GOT3 (cell line): Measurements from ENCODE around the gene PCDHGA2.
A peak's percentile ranks its signal among the peaks of the same experiment; 100 is the strongest.
"Not testable (repeated sequence)": the region's sequence is repeated elsewhere in the genome, so short reads cannot be mapped to it uniquely, and the experiment has no call there.

Experiments used
- DNase-seq: peaks from one replicate; lab custom pipeline; 2025; ENCODE audit warnings: mixed read lengths; lab: John Stamatoyannopoulos, UW

Gene PCDHGA2

DNA sequence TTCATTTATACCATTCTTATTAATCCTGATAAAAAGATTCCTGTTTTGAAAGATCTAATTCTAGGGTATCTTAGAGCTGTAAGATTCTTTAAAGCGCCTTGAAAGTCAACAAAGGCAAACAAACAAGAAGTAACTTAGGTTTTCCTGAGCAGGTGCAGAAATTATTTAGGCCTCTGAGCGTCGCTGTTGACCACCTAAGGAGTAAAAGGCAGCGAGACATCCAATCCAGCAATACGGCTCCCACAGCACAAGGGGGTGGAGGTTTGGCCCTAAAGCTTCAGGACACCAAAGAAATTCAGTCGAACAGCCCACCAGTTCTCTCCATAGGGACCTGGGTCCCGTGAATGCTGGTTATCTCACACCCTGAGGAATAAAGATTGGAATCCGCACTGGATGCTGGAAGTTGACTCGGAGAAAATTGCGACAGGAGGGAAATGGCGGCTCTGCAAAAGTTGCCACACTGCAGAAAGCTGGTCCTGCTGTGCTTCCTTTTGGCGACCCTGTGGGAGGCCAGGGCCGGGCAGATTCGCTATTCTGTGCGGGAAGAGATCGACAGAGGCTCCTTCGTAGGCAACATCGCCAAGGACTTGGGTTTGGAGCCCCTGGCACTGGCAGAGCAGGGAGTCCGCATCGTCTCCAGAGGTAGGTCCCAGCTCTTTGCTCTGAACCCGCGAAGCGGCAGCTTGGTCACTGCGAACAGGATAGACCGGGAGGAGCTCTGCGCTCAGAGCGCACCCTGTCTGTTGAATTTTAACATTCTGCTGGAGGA lies at the start of gene PCDHGA2:
TSS of gene PCDHGA2 (plus strand) at position 223 of the 769 bp plus-strand sequence.
- no peak for DNase-seq

- DNase-seq, result no peak
Measured at GRCh38 chr5:141298376-141298775, 40.2 kb upstream of the PCDHGA2 start.

DNA sequence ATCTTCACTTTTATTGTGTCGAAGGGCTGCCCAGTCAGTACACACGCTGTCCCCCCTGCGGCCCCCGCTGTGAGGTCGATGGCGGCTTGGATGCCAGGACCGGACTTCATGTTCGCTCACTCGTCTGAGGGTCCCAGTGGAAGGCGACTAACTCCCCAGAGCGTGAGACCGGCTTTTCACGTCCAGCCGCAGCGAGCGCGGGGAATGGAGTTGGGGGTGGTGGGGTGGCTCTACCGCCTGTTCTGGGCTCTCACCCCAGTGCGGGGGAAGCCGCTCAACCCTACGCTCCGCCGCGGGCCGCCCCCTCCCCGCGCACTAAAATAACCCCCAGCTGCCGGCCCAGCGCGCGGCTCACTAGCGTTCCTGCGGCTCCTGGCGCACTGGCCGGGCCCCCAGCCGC lies 34.8 kb upstream of the PCDHGA2 start, which contains the start of gene SLC25A2:
TSS of gene SLC25A2 (minus strand) at position 294 of the 400 bp plus-strand sequence. CDS start at position 110, 184 bp downstream.
- DNase-seq, result no peak

GRCh38 chr5:141306630-141307029 lies 31.9 kb upstream of the PCDHGA2 start:
- DNase-seq, result no peak

- DNase-seq, result no peak
Measured at GRCh38 chr5:141313711-141314110, 24.8 kb upstream of the PCDHGA2 start.

GRCh38 chr5:141316963-141317362 lies 21.6 kb upstream of the PCDHGA2 start:
- DNase-seq, result not testable (repeated sequence)

GRCh38 chr5:141319202-141319601 lies 19.4 kb upstream of the PCDHGA2 start:
- no peak for DNase-seq

DNA sequence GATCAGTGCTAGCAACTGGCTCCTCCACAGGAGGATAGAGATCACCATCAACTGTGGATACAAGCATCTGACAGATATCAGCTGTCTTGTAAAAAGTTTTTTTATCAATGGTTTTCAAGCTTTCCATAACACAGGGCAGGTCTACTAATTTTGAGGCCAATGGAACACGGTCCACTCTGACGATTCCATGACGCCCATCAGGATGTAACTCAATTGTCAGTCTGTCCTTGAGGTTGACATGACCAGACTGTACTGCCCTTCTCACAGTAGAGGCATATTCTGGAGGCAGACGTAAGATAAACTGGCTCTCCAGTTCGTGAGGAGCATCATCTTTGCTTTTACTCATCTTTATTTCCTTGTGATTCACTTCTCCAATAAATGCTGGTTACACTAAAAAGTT lies 18.9 kb upstream of the PCDHGA2 start:
- no peak for DNase-seq

DNA sequence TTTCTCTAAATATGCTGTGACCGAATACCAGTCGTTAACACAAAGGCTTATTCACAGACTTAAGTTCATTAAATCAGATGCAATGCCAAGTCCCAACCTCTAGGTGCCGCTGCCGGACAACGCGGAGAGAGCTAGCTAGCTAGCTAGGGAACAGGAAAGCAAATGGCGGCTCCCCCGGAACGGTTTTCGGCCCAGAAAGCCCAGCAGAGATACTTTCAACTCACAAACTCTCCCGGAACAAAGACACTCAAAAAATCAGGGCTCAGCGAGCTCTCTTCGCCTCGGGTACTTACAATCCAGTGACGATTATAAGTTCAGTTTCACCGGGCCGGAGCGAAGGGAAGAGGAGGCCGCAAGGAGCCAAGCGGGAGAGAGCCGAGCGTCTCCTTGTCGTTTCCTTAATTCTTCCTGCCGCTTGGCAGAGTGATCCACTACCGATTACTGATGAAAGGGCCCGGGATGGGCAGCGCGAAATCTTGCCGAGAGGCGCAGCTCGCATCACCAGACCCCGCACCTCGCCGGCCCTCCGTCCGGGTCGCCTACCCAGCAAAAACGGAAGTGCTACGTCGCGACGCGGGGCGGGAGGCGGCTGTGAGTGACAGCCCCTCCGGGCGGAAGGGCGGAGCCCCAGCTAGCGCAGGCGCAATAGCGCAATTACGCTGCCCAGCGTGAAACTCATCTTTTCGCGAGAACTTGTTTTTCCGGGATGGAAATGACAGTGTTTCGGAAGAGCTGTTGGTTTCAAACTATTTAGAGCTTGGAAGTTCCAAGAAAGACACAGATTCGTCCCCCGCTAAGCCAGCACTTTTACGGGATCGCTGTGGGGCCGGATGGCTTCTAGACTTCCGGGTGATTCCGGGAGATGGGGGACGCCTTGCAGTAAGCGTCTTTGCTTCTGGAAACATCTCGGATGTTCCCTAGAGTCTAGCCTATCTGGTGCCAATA lies 18.1 kb upstream of the PCDHGA2 start, which contains the start of gene TAF7:
TSS of gene TAF7 (minus strand) at position 560 of the 945 bp plus-strand sequence. CDS start 740 bp downstream, outside the sequence.
- peak; percentile 74 for DNase-seq

- no peak for DNase-seq
Measured at GRCh38 chr5:141322261-141322660, 16.3 kb upstream of the PCDHGA2 start.

DNA sequence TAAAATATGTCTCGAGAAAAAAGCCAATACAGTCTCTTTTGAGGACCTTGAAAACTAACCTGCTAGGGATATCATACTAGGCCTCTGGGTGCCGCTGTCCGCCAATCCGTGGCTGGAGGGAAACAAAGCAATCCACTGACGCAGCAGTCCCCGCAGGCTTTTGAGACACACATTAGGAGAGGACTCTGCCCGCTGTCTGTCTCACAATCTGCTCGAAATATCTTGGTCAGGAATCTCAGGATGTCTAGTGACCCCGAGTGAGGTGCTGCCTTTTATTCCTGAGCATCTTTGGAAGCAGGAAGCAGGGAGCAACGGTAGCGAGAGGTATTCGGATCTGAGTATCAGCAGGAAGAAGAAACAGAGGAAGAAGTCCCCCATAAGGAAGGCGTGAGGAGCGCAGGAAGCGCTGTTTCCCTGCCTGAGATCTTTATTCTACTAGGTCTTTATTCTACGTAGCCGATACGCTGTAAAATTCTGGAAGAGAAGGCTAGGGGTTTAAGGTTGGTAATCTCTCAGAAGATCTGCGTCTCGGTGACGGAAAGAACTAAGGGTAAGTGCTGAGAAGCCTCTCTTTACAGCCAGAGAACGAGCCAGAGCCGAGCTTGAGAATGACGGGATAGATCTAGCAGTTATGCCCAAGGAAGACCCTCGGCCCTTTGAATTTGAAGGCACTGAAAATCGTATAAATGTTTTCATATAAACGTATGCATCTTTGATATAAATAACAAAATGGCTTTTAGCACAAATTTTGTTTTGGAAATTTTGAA lies 12.3 kb upstream of the PCDHGA2 start:
- DNase-seq, result peak; percentile 53

DNA sequence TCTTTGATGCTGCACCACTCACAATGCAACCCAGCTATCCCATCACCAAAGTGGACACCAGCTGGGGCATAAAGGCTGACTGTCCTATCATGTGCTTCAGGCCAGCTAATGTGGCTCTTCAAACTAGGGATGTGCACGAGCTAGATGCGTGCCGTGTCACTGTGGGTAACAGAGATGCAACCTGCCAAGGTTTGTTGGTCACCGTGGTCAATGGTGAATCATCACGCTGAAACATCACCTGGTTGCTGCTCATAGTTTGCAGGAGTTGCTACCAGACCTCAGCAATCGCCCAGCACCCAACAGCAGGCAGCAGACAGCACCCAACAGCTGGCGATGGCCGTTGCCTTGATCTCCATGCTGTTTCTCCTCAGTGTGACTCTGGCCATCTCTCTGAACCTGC lies 10.3 kb upstream of the PCDHGA2 start:
- no peak for DNase-seq

- DNase-seq, result no peak
Measured at GRCh38 chr5:141330299-141331080, 8.1 kb upstream of the PCDHGA2 start, which contains the start of gene PCDHGA1. Gene PCDHGA1, plus strand, starts transcription at chr5:141330514.

DNA sequence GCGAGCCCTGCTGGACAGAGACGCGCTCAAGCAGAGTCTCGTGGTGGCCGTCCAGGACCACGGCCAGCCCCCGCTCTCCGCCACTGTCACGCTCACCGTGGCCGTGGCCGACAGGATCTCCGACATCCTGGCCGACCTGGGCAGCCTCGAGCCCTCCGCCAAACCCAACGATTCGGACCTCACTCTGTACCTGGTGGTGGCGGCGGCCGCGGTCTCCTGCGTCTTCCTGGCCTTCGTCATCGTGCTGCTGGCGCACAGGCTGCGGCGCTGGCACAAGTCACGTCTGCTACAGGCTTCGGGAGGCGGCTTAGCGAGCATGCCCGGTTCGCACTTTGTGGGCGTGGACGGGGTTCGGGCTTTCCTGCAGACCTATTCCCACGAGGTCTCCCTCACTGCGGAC lies 6.0 kb upstream of the PCDHGA2 start:
- DNase-seq, result not testable (repeated sequence)

DNA sequence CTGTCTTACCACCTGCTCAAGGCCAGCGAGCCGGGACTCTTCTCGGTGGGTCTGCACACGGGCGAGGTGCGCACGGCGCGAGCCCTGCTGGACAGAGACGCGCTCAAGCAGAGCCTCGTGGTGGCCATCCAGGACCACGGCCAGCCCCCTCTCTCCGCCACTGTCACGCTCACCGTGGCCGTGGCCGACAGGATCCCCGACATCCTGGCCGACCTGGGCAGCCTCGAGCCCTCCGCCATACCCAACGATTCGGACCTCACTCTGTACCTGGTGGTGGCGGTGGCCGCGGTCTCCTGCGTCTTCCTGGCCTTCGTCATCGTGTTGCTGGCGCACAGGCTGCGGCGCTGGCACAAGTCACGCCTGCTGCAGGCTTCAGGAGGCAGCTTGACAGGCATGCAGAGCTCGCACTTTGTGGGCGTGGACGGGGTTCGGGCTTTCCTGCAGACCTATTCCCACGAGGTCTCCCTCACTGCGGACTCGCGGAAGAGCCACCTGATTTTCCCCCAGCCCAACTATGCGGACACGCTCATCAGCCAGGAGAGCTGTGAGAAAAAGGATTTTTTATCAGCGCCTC lies 2.3 kb downstream of the PCDHGA2 start:
- not testable (repeated sequence) for DNase-seq

- DNase-seq, result no peak
Measured at GRCh38 chr5:141342773-141343172, 4.2 kb downstream of the PCDHGA2 start.

DNA sequence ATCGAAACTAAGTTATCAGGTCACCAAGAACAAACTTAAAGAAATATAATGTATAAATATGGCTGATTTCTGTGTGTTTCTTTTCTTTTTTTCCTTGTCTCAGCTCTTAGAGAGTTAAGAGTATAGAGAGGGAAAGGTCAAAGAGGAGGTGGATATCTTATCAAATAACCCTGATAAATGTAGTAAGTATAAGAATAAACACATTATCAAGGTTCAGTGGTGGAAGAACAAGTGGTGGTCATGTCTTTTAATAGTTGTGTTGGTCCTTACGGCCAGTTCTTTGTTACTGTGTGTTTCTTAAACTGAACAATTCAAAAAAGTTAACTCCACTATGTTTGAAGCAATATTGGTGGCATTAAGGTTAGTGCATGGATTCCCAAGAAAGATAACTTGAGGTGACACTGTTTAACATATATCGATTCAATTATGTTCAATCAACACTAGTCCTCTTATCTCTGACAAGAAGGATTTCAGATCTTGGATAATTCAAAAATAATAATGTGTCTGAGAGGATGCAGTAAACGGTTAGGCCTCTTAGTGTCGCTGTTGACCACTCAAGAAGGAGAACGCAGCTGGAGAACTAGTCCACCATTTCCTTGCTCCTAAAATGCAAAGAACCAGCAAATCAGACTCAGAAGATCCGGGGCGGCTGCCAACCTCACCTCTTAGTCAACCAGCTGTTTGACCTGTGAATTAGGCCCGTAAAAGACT lies 4.8 kb downstream of the PCDHGA2 start, which contains the start of gene PCDHGA3:
TSS of gene PCDHGA3 (plus strand) at position 588 of the 711 bp plus-strand sequence. CDS start 205 bp downstream, outside the sequence.
- no peak for DNase-seq

GRCh38 chr5:141343953-141344463 lies 5.4 kb downstream of the PCDHGA2 start:
- DNase-seq, result no peak

GRCh38 chr5:141345327-141345726 lies 6.8 kb downstream of the PCDHGA2 start:
- DNase-seq, result no peak
